GOT3 (cell line): Measurements from ENCODE around the gene SPSB4.
"Not testable (repeated sequence)": the region's sequence is repeated elsewhere in the genome, so short reads cannot be mapped to it uniquely, and the experiment has no call there.

Experiments
- DNase-seq: peaks from one replicate; lab custom pipeline; 2025; ENCODE audit warnings: mixed read lengths; lab: John Stamatoyannopoulos, UW

SPSB4 gene

GRCh38 chr3:141094790-141095545 lies 43.8 kb downstream of the SPSB4 start:
- DNase-seq = no peak

- DNase-seq = no peak
Observed at GRCh38 chr3:141095546-141095937, 44.4 kb downstream of the SPSB4 start.

- DNase-seq = no peak
Observed at GRCh38 chr3:141096164-141096563, 45.0 kb downstream of the SPSB4 start.

GRCh38 chr3:141096981-141097380 lies 45.8 kb downstream of the SPSB4 start:
- DNase-seq = no peak

- DNase-seq = no peak
Observed at GRCh38 chr3:141100112-141100511, 49.0 kb downstream of the SPSB4 start.

- DNase-seq = no peak
Observed at GRCh38 chr3:141100531-141101320, 49.6 kb downstream of the SPSB4 start.

- no peak for DNase-seq
Observed at GRCh38 chr3:141102372-141102771, 51.2 kb downstream of the SPSB4 start.

GRCh38 chr3:141103067-141103466 lies 51.9 kb downstream of the SPSB4 start:
- no peak for DNase-seq

- DNase-seq = no peak
Observed at GRCh38 chr3:141103503-141103902, 52.4 kb downstream of the SPSB4 start.

GRCh38 chr3:141104151-141104821 lies 53.1 kb downstream of the SPSB4 start:
- no peak for DNase-seq

GRCh38 chr3:141105828-141106628 lies 54.9 kb downstream of the SPSB4 start:
- peak; percentile 16 for DNase-seq

- DNase-seq = no peak
Observed at GRCh38 chr3:141106842-141107241, 55.7 kb downstream of the SPSB4 start.

- DNase-seq = no peak
Observed at GRCh38 chr3:141108039-141108438, 56.9 kb downstream of the SPSB4 start.

- no peak for DNase-seq
Observed at GRCh38 chr3:141109751-141110150, 58.6 kb downstream of the SPSB4 start.

GRCh38 chr3:141110322-141110721 lies 59.2 kb downstream of the SPSB4 start:
- DNase-seq = no peak

- DNase-seq = no peak
Observed at GRCh38 chr3:141111364-141112155, 60.4 kb downstream of the SPSB4 start.

- DNase-seq = no peak
Observed at GRCh38 chr3:141112686-141113297, 61.6 kb downstream of the SPSB4 start.

- DNase-seq = not testable (repeated sequence)
Observed at GRCh38 chr3:141113680-141114079, 62.5 kb downstream of the SPSB4 start.

GRCh38 chr3:141114179-141114745 lies 63.1 kb downstream of the SPSB4 start:
- no peak for DNase-seq

- DNase-seq = no peak
Observed at GRCh38 chr3:141114816-141115460, 63.8 kb downstream of the SPSB4 start.
